HepG2 (cell line): ENCODE results near the gene PDS5B. TPM values are rescaled to one million over a fixed set of nuclear protein-coding genes. Genes with fewer than 3 reads are reported as not detected.
"Not testable (repeated sequence)": the region's sequence is repeated elsewhere in the genome, so short reads cannot be mapped to it uniquely, and the experiment has no call there.

Experiments
- ATAC-seq: fragments of 200-7000 bp; cut with Tn5 transposase; 3 replicates; pipeline ENCODE4 v1.9.1; 2020; ENCODE audit warnings: mild to moderate bottlenecking, moderate library complexity
- BruUV-seq: library from RNA; stranded (reverse); fragments of 400-500 nt; replicated peaks from 2 replicates; lab custom pipeline; 2021; lab: Mats Ljungman, UMichigan
- CTCF ChIA-PET: fragments of 300-600 bp; formaldehyde crosslinking; extraction: SDS; loops from one replicate; lab custom pipeline; 2021; ENCODE audit warnings: low total read pairs, inconsistent platforms, low intra/inter-chr PET ratio; lab: Yijun Ruan, JAX
- POLR2A ChIA-PET: fragments of 350-600 bp; sonication (Branson Sonifier 250); formaldehyde crosslinking; loops from one replicate; lab custom pipeline; 2020; ENCODE audit warnings: antibody characterized with exemption, inconsistent platforms; lab: Yijun Ruan, JAX
- DNase-seq: peaks from one replicate; pipeline ENCODE4 v3.0.0-alpha.2; 2015; ENCODE audit warnings: low spot score
- FAIRE-seq: peaks from 3 replicates; lab custom pipeline; 2011; peaks lifted over from hg19 to GRCh38; lab: Jason Lieb, UNC
- H2AFZ ChIP-seq: one replicate; pipeline ENCODE4 v1.6.1; 2011; ENCODE audit warnings: low read length, inconsistent platforms
- H3K27ac ChIP-seq: fragments of 300-600 bp; 3 replicates; pipeline ENCODE4 v1.8.0; 2011; ENCODE audit warnings: mixed run types, mild to moderate bottlenecking, mixed read lengths, low read length, inconsistent platforms; ENCODE audit not compliant: insufficient read depth; ENCODE audit errors: extremely low read length
- H3K27me3 ChIP-seq, 2 experiments: fragments of 200-600 bp in 1 of 2; 2 replicates in 1 of 2; 3 replicates in 1 of 2; pipeline versions ENCODE4 v1.6.0 to v1.8.0; 2011; ENCODE audit warnings: low read length in 2 of 2, mild to moderate bottlenecking in 2 of 2, moderate library complexity in 2 of 2, inconsistent platforms in 1 of 2; ENCODE audit not compliant: insufficient read depth in 2 of 2, control insufficient read depth in 1 of 2
- H3K36me3 ChIP-seq, 2 experiments: fragments of 200-600 bp in 1 of 2; replicated peaks in 1 of 2; 2 replicates in 1 of 2; 3 replicates in 1 of 2; pipeline versions ENCODE4 v1.5.1 to v1.8.0; 2011; ENCODE audit warnings: low read length in 2 of 2, inconsistent platforms in 1 of 2; ENCODE audit not compliant: insufficient read depth in 2 of 2, control insufficient read depth in 1 of 2
- H3K4me1 ChIP-seq: 2 replicates; pipeline ENCODE4 v1.5.1; 2012; ENCODE audit warnings: low read length, inconsistent platforms; ENCODE audit not compliant: insufficient read depth
- H3K4me2 ChIP-seq: 2 replicates; pipeline ENCODE4 v1.6.0; 2011; ENCODE audit warnings: low read depth, low read length, inconsistent platforms
- H3K4me3 ChIP-seq, 3 experiments: fragments of 200-600 bp in 1 of 3; sonication (generic), shearing (Covaris generic) in 1 of 3; replicated peaks in 1 of 3; 2 replicates each; pipeline ENCODE4 v1.5.1; 2011 to 2016; ENCODE audit warnings: low read length in 3 of 3, inconsistent platforms in 2 of 3, low read depth in 2 of 3, mild to moderate bottlenecking in 2 of 3, control low read depth in 1 of 3, mixed read lengths in 1 of 3; ENCODE audit not compliant: insufficient read depth in 1 of 3
- H3K79me2 ChIP-seq: one replicate; pipeline ENCODE4 v1.6.1; 2011; ENCODE audit warnings: low read length, inconsistent platforms; ENCODE audit not compliant: insufficient read depth
- H3K9ac ChIP-seq: 2 replicates; pipeline ENCODE4 v1.6.0; 2011; ENCODE audit warnings: mild to moderate bottlenecking, low read depth, low read length, inconsistent platforms; ENCODE audit not compliant: insufficient read depth
- H3K9me3 ChIP-seq: 2 replicates; pipeline ENCODE4 v1.5.1; 2012; ENCODE audit warnings: mild to moderate bottlenecking, low read length
- H4K20me1 ChIP-seq: 2 replicates; pipeline ENCODE4 v1.6.0; 2011; ENCODE audit warnings: inconsistent platforms, mild to moderate bottlenecking, low read length, moderate library complexity; ENCODE audit not compliant: insufficient read depth
- AGO1 ChIP-seq: fragments of 200-400 bp; formaldehyde crosslinking; IDR thresholded peaks from 2 replicates; pipeline ENCODE4 v1.6.1; 2017; ENCODE audit warnings: mild to moderate bottlenecking, low read depth, low read length, moderate library complexity; ENCODE audit not compliant: poor library complexity, severe bottlenecking
- HMGA1 ChIP-seq: sonication (generic); formaldehyde crosslinking; conservative IDR thresholded peaks from 2 replicates; pipeline ENCODE4 v1.4.0; 2020; ENCODE audit warnings: missing genetic modification reagents
- HNRNPLL ChIP-seq: fragments of 200-400 bp; formaldehyde crosslinking; IDR thresholded peaks from 2 replicates; pipeline ENCODE4 v1.6.1; 2017; ENCODE audit warnings: mild to moderate bottlenecking, low read depth, low read length; ENCODE audit not compliant: poor library complexity, severe bottlenecking
- HOXA5 ChIP-seq: sonication (generic); formaldehyde crosslinking; IDR thresholded peaks from 2 replicates; pipeline ENCODE4 v1.4.0; 2020; ENCODE audit warnings: missing genetic modification reagents
- SMAD1 ChIP-seq: sonication (generic); formaldehyde crosslinking; IDR thresholded peaks from 2 replicates; pipeline ENCODE4 v1.4.0; 2020; ENCODE audit warnings: missing genetic modification reagents, low read depth, mild to moderate bottlenecking, borderline replicate concordance
- ZBTB25 ChIP-seq: IDR thresholded peaks from 2 replicates; pipeline ENCODE4 v1.6.1; 2018; ENCODE audit warnings: missing genetic modification reagents
- ZBTB8A ChIP-seq: sonication (generic); formaldehyde crosslinking; IDR thresholded peaks from 2 replicates; pipeline ENCODE4 v1.4.0; 2020; ENCODE audit warnings: mild to moderate bottlenecking, low read depth, missing genetic modification reagents, borderline replicate concordance
- ZFP62 ChIP-seq: sonication (generic); formaldehyde crosslinking; IDR thresholded peaks from 2 replicates; pipeline ENCODE4 v1.4.0; 2020; ENCODE audit warnings: missing genetic modification reagents
- ZNF460 ChIP-seq: sonication (generic); formaldehyde crosslinking; IDR thresholded peaks from 2 replicates; pipeline ENCODE4 v1.5.1; 2020; ENCODE audit warnings: missing genetic modification reagents, mild to moderate bottlenecking, borderline replicate concordance
- ZNF562 ChIP-seq: sonication (generic); formaldehyde crosslinking; IDR thresholded peaks from 2 replicates; pipeline ENCODE4 v1.8.0; 2022; ENCODE audit warnings: missing genetic modification reagents, borderline replicate concordance
- ZNF572 ChIP-seq: sonication (generic); formaldehyde crosslinking; IDR thresholded peaks from 2 replicates; pipeline ENCODE4 v1.5.1; 2020; ENCODE audit warnings: mild to moderate bottlenecking, missing genetic modification reagents
- ZSCAN25 ChIP-seq: sonication (generic); formaldehyde crosslinking; IDR thresholded peaks from 2 replicates; pipeline ENCODE4 v1.8.0; 2022; ENCODE audit warnings: mild to moderate bottlenecking, missing genetic modification reagents
- WGBS: methylation state at CpG from one replicate; pipeline ENCODE4 v1.1.6; 2017; ENCODE audit warnings: low lambda C conversion rate; 5-methylcytosine and 5-hydroxymethylcytosine counted together
- in situ Hi-C: cut with HindIII; loops from 2 replicates; pipeline ENCODE4 v1.10.0; 2017; ENCODE audit warnings: low pct_unique_long_range_greater_than_20kb; ENCODE audit not compliant: extremely low pct_ligation_motif_present
- intact Hi-C: fragments of 100-400 bp; cut with micrococcal nuclease; formaldehyde crosslinking; loops from one replicate; pipeline ENCODE4 v1.10.0; 2022; ENCODE audit not compliant: unreplicated experiment
- polyA plus RNA-seq, 8 experiments: library from polyadenylated mRNA; depleted of rRNA in 3 of 8; stranded (reverse) in 7 of 8; unstranded in 1 of 8; fragments of >200 nt; fragmentation: Illumina TruSeq in 4 of 8; extraction: Trizol in 4 of 8; gene quantifications; 2 replicates each; pipeline versions ENCODE4 v1.2.1 to v1.2.3, GENCODE V29; 2011 to 2016; ENCODE audit warnings: low read depth in 4 of 8, missing spikeins in 1 of 8, mixed read lengths in 1 of 8; ENCODE audit not compliant: insufficient read depth in 1 of 8
- total RNA-seq, 5 experiments: library from RNA; depleted of rRNA; stranded (reverse); fragments of >200 nt; fragmentation: Illumina TruSeq; extraction: Trizol; gene quantifications; 2 replicates each; pipeline ENCODE4 v1.2.3, GENCODE V29; 2016; ENCODE audit warnings: low read depth in 1 of 5
- TF ChIP-seq, protein P1 (sequence below): sonication (generic); formaldehyde crosslinking; IDR thresholded peaks from 2 replicates; pipeline ENCODE4 v1.8.0; 2022; ENCODE audit warnings: missing genetic modification reagents, mild to moderate bottlenecking, moderate library complexity, borderline replicate concordance

The PDS5B gene
- total and polyA plus RNA-seq, 2 of the 13 experiments (the other 11 are each of a cell fraction or from before 2014, with no cell fraction given): 5.8 to 24.6 TPM

- TF ChIP-seq ZFP62 (CRISPR knock-in tag) (no peak), ZNF562 (CRISPR knock-in tag) (no peak)
These were observed 127.1 kb downstream of the PDS5B start (continued) for GRCh38 chr13:32713397-32713796.

DNA sequence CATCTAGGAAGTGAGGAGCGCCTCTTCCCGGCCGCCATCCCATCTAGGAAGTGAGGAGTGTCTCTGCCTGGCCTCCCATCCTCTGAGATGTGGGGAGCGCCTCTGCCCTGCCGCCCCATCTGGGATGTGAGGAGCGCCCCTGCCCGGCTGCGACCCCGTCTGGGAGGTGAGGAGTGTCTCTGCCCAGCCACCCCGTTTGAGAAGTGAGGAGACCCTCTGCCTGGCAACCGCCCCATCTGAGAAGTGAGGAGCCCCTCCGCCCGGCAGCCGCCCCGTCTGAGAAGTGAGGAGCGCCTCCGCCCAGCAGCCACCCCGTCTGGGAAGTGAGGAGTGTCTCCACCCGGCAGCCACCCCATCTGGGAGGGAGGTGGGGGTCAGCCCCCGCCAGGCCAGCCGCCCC lies 129.9 kb downstream of the PDS5B start:
- in situ Hi-C loops, H3K79me2 ChIP-seq, H3K9me3 ChIP-seq, H3K9ac ChIP-seq, ATAC-seq, H3K27ac ChIP-seq, H3K4me2 ChIP-seq, H3K4me3 ChIP-seq, DNase-seq, H4K20me1 ChIP-seq, intact Hi-C loops, H3K27me3 ChIP-seq, FAIRE-seq, BruUV-seq, H3K4me1 ChIP-seq, POLR2A ChIA-PET, H2AFZ ChIP-seq, CTCF ChIA-PET: not testable (repeated sequence)
- peaks cover 1 to 17% of the 10 kb centered on the region in 2 experiments; a peak in 1 of 5 replicates for H3K36me3 ChIP-seq
- WGBS: 100% methylated on average over 6 of the region's 21 CpGs

GRCh38 chr13:32720026-32720425 lies 133.8 kb downstream of the PDS5B start:
- CTCF ChIA-PET: no interaction called here
- ATAC-seq (no peak), FAIRE-seq (no peak)
- TF ChIP-seq ZBTB25 (CRISPR knock-in tag) (no peak), HNRNPLL (no peak), ZBTB8A (CRISPR knock-in tag) (no peak), ZNF572 (no peak), SMAD1 (no peak), AGO1 (no peak), HMGA1 (CRISPR knock-in tag) (no peak), ZSCAN25 (no peak), HOXA5 (CRISPR knock-in tag) (no peak), ZNF460 (CRISPR knock-in tag) (no peak)
- TF ChIP-seq, protein P1, sequence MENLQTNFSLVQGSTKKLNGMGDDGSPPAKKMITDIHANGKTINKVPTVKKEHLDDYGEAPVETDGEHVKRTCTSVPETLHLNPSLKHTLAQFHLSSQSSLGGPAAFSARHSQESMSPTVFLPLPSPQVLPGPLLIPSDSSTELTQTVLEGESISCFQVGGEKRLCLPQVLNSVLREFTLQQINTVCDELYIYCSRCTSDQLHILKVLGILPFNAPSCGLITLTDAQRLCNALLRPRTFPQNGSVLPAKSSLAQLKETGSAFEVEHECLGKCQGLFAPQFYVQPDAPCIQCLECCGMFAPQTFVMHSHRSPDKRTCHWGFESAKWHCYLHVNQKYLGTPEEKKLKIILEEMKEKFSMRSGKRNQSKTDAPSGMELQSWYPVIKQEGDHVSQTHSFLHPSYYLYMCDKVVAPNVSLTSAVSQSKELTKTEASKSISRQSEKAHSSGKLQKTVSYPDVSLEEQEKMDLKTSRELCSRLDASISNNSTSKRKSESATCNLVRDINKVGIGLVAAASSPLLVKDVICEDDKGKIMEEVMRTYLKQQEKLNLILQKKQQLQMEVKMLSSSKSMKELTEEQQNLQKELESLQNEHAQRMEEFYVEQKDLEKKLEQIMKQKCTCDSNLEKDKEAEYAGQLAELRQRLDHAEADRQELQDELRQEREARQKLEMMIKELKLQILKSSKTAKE: no peak

More at GRCh38 chr13:32720026-32720425, 133.8 kb downstream of the PDS5B start:
- in situ Hi-C loops: no loop called here
- H3K79me2 ChIP-seq: no peaks in the 10 kb centered on the region
- no peak overlapping the region for H2AFZ ChIP-seq
- no peaks in the 10 kb centered on the region for H3K27me3 ChIP-seq
- peaks cover 24% of the 10 kb centered on the region for H3K4me1 ChIP-seq
- no peak for DNase-seq
- no peak overlapping the region for H3K9ac ChIP-seq
- no peak overlapping the region for H3K4me3 ChIP-seq
- intact Hi-C loops: no loop called here
- no peak overlapping the region for H3K27ac ChIP-seq
- H3K9me3 ChIP-seq: no peaks in the 10 kb centered on the region
- POLR2A ChIA-PET: no interaction called here
- H4K20me1 ChIP-seq: no peaks in the 10 kb centered on the region
- no TSS peak for BruUV-seq
- H3K4me2 ChIP-seq: no peak overlapping the region
- WGBS: 64% methylated on average over 2 of the region's 2 CpGs
- peaks cover 0 to 2% of the 10 kb centered on the region in 2 experiments; a peak in 1 of 5 replicates for H3K36me3 ChIP-seq
